WTC11 (cell line): Measurements from ENCODE around the gene FIS1. TPM values are rescaled to one million over a fixed set of nuclear protein-coding genes. Genes with fewer than 3 reads are reported as not detected.

Source experiments
- ATAC-seq: fragments of 200-7000 bp; cut with Tn5 transposase; 2 replicates; pipeline ENCODE4 v1.10.0; 2021; ENCODE audit warnings: mild to moderate bottlenecking, moderate library complexity
- CTCF ChIA-PET: fragments of 300-600 bp; sonication (Branson Sonifier 250); formaldehyde crosslinking; loops from one replicate; lab custom pipeline; 2021; ENCODE audit warnings: antibody characterized with exemption; lab: Charles Lee
- POLR2A ChIA-PET: fragments of 350-600 bp; sonication (Branson Sonifier 250); formaldehyde crosslinking; loops from one replicate; lab custom pipeline; 2021; ENCODE audit warnings: antibody characterized with exemption; lab: Charles Lee
- DNase-seq: peaks from one replicate; pipeline ENCODE4 v3.0.0; 2021; ENCODE audit warnings: low spot score
- H3K27ac Mint-ChIP-seq: 2 replicates; pipeline ENCODE4 v1.8.0; 2021; ENCODE audit warnings: mixed read lengths
- H3K27me3 Mint-ChIP-seq: 2 replicates; pipeline ENCODE4 v1.8.0; 2021; ENCODE audit warnings: low read depth, mild to moderate bottlenecking, moderate library complexity, mixed read lengths
- H3K36me3 Mint-ChIP-seq: 2 replicates; pipeline ENCODE4 v1.8.0; 2021; ENCODE audit warnings: mixed read lengths
- H3K4me1 Mint-ChIP-seq: 2 replicates; pipeline ENCODE4 v1.8.0; 2022; ENCODE audit warnings: mixed read lengths
- H3K4me3 Mint-ChIP-seq: 2 replicates; pipeline ENCODE4 v1.8.0; 2021; ENCODE audit warnings: mild to moderate bottlenecking, moderate library complexity, mixed read lengths
- H3K9me3 Mint-ChIP-seq: 2 replicates; pipeline ENCODE4 v1.8.0; 2021; ENCODE audit warnings: mixed read lengths
- ATF6 ChIP-seq: sonication (generic); formaldehyde crosslinking; IDR thresholded peaks from 2 replicates; pipeline ENCODE4 v1.8.1; 2023; ENCODE audit warnings: mild to moderate bottlenecking, missing genetic modification reagents
- CREB1 ChIP-seq: sonication (generic); formaldehyde crosslinking; IDR thresholded peaks from 2 replicates; pipeline ENCODE4 v1.8.0; 2023; ENCODE audit warnings: mild to moderate bottlenecking, missing genetic modification reagents
- EMX1 ChIP-seq: fragments of 250-450 bp; sonication (Bioruptor Pico); IDR thresholded peaks from 2 replicates; pipeline ENCODE4 v1.8.0; 2021; ENCODE audit warnings: mild to moderate bottlenecking
- ETV6 ChIP-seq: sonication (generic); formaldehyde crosslinking; IDR thresholded peaks from 2 replicates; pipeline ENCODE4 v1.8.1; 2022; ENCODE audit warnings: mild to moderate bottlenecking, missing genetic modification reagents
- IRF2 ChIP-seq: sonication (generic); formaldehyde crosslinking; IDR thresholded peaks from 2 replicates; pipeline ENCODE4 v1.8.0; 2022; ENCODE audit warnings: low read depth, missing genetic modification reagents, borderline replicate concordance
- KAT7 ChIP-seq: sonication (generic); formaldehyde crosslinking; IDR thresholded peaks from 2 replicates; pipeline ENCODE4 v1.8.1; 2023; ENCODE audit warnings: missing genetic modification reagents, mild to moderate bottlenecking, borderline replicate concordance
- MXD4 ChIP-seq: fragments of 250-450 bp; sonication (Bioruptor Pico); IDR thresholded peaks from 2 replicates; pipeline ENCODE4 v1.8.0; 2021; ENCODE audit warnings: mild to moderate bottlenecking, moderate library complexity, borderline replicate concordance
- TEAD1 ChIP-seq: sonication (generic); formaldehyde crosslinking; IDR thresholded peaks from 2 replicates; pipeline ENCODE4 v1.8.0; 2022; ENCODE audit warnings: mild to moderate bottlenecking, missing genetic modification reagents
- TP53 ChIP-seq: sonication (generic); formaldehyde crosslinking; IDR thresholded peaks from 2 replicates; pipeline ENCODE4 v1.8.1; 2023; ENCODE audit warnings: mild to moderate bottlenecking, missing genetic modification reagents
- USF2 ChIP-seq: sonication (generic); formaldehyde crosslinking; IDR thresholded peaks from 2 replicates; pipeline ENCODE4 v1.8.1; 2023; ENCODE audit warnings: mild to moderate bottlenecking, missing genetic modification reagents, moderate library complexity
- ZMAT4 ChIP-seq: fragments of 250-450 bp; sonication (Bioruptor Pico); IDR thresholded peaks from 2 replicates; pipeline ENCODE4 v1.9.0; 2021; ENCODE audit warnings: mild to moderate bottlenecking
- ZNF121 ChIP-seq: sonication (generic); formaldehyde crosslinking; IDR thresholded peaks from 2 replicates; pipeline ENCODE4 v1.8.0; 2023; ENCODE audit warnings: missing genetic modification reagents
- ZNF138 ChIP-seq: sonication (generic); formaldehyde crosslinking; conservative IDR thresholded peaks from 2 replicates; pipeline ENCODE4 v1.8.1; 2022; ENCODE audit warnings: mild to moderate bottlenecking, moderate library complexity, missing genetic modification reagents
- ZNF219 ChIP-seq: sonication (generic); formaldehyde crosslinking; IDR thresholded peaks from 2 replicates; pipeline ENCODE4 v1.8.0; 2023; ENCODE audit warnings: missing genetic modification reagents, mild to moderate bottlenecking, borderline replicate concordance
- ZNF532 ChIP-seq: fragments of 250-450 bp; sonication (Bioruptor Pico); IDR thresholded peaks from 2 replicates; pipeline ENCODE4 v1.9.0; 2021; ENCODE audit warnings: mild to moderate bottlenecking, borderline replicate concordance
- total RNA-seq: library from RNA; stranded (reverse); gene quantifications from 3 replicates; pipeline ENCODE4 v1.2.3, GENCODE V29; 2021

Gene FIS1
- total RNA-seq, 1 experiment from 2014 or later: 123 TPM

GRCh38 chr7:101269664-101270063 lies 24.8 kb upstream of the FIS1 start:
- no peaks in the 10 kb centered on the region for H3K27me3 Mint-ChIP-seq
- ATAC-seq: no peak
- H3K27ac Mint-ChIP-seq: no peak overlapping the region
- H3K36me3 Mint-ChIP-seq: no peaks in the 10 kb centered on the region
- peaks cover 13% of the 10 kb centered on the region for H3K4me1 Mint-ChIP-seq
- no peak for DNase-seq
- TF ChIP-seq CREB1 (CRISPR knock-in tag) (no peak), USF2 (CRISPR knock-in tag) (no peak), ZNF532 (no peak), TEAD1 (CRISPR knock-in tag) (no peak), ZNF219 (CRISPR knock-in tag) (no peak), IRF2 (CRISPR knock-in tag) (no peak), KAT7 (CRISPR knock-in tag) (no peak), ZMAT4 (no peak), MXD4 (CRISPR knock-in tag) (no peak), ZNF138 (CRISPR knock-in tag) (no peak)
- CTCF ChIA-PET: interaction anchor here (1.4 to 2.1 kb wide), 2 partner anchors 13 to 45 kb away, joined by 4 to 8 read pairs; no protein-coding TSS in a partner anchor
- H3K4me3 Mint-ChIP-seq: no peak overlapping the region
- POLR2A ChIA-PET: no interaction called here
- H3K9me3 Mint-ChIP-seq: no peaks in the 10 kb centered on the region

- ATAC-seq (no peak), DNase-seq (no peak)
- POLR2A ChIA-PET: no interaction called here
- peak overlapping the region; percentile 39; the same call in 1 of the 2 replicates for H3K27ac Mint-ChIP-seq
- no peaks in the 10 kb centered on the region for H3K36me3 Mint-ChIP-seq
- peaks cover 7% of the 10 kb centered on the region; the same call in 1 of the 2 replicates for H3K27me3 Mint-ChIP-seq
- H3K4me1 Mint-ChIP-seq: no peaks in the 10 kb centered on the region
- no peaks in the 10 kb centered on the region for H3K9me3 Mint-ChIP-seq
- H3K4me3 Mint-ChIP-seq: no peak overlapping the region
- CTCF ChIA-PET: interaction anchor here (0.9 to 2.5 kb wide), 5 partner anchors 17 to 73 kb away, joined by 3 to 7 read pairs (median 5); partner anchors contain the start of gene FIS1
- TF ChIP-seq ATF6 (CRISPR knock-in tag) (no peak), TP53 (CRISPR knock-in tag) (no peak), EMX1 (CRISPR knock-in tag) (no peak), ZNF121 (CRISPR knock-in tag) (0 out of 2 replicates have a peak, but pooled peaks have one; percentile 15), ETV6 (CRISPR knock-in tag) (no peak)
Observed at GRCh38 chr7:101265622-101266516, 21.0 kb upstream of the FIS1 start.
